WI38 (cell line): ENCODE results near the gene SLC36A1.

ENCODE experiments used
- H3K4me3 ChIP-seq: 2 replicates; pipeline ENCODE4 v1.5.1; 2011; ENCODE audit warnings: low read depth, mild to moderate bottlenecking, control low read depth, low read length
- CTCF ChIP-seq: IDR thresholded peaks from 2 replicates; pipeline ENCODE4 v1.5.1; 2012; ENCODE audit warnings: low read depth, mild to moderate bottlenecking, control low read depth, low read length

SLC36A1 gene

GRCh38 chr5:151483647-151484046, 36.2 kb downstream of the SLC36A1 start:
- H3K4me3 ChIP-seq = no peak overlapping the region
- TF ChIP-seq CTCF = no peak

- H3K4me3 ChIP-seq = no peak overlapping the region
- TF ChIP-seq CTCF = no peak
Observed at GRCh38 chr5:151487544-151487943, 40.1 kb downstream of the SLC36A1 start.

- no peak for TF ChIP-seq CTCF
- H3K4me3 ChIP-seq = no peak overlapping the region
Observed at GRCh38 chr5:151490627-151491026, 43.2 kb downstream of the SLC36A1 start.

GRCh38 chr5:151491062-151491461, 43.7 kb downstream of the SLC36A1 start:
- no peak overlapping the region for H3K4me3 ChIP-seq
- TF ChIP-seq CTCF = no peak

GRCh38 chr5:151492729-151493128, 45.3 kb downstream of the SLC36A1 start:
- TF ChIP-seq CTCF = no peak
- no peak overlapping the region for H3K4me3 ChIP-seq

GRCh38 chr5:151493665-151494064, 46.3 kb downstream of the SLC36A1 start:
- TF ChIP-seq CTCF = no peak
- H3K4me3 ChIP-seq = no peak overlapping the region

- no peak for TF ChIP-seq CTCF
- no peak overlapping the region for H3K4me3 ChIP-seq
Observed at GRCh38 chr5:151495320-151495719, 47.9 kb downstream of the SLC36A1 start.
